ENCODE results near the gene MROH7. TPM values are rescaled to one million over a fixed set of nuclear protein-coding genes. Genes with fewer than 3 reads are reported as not detected.

The MROH7 gene
- total RNA-seq, 2 experiments from 2014 or later, result 0.11 TPM; not detected in 1

DNA sequence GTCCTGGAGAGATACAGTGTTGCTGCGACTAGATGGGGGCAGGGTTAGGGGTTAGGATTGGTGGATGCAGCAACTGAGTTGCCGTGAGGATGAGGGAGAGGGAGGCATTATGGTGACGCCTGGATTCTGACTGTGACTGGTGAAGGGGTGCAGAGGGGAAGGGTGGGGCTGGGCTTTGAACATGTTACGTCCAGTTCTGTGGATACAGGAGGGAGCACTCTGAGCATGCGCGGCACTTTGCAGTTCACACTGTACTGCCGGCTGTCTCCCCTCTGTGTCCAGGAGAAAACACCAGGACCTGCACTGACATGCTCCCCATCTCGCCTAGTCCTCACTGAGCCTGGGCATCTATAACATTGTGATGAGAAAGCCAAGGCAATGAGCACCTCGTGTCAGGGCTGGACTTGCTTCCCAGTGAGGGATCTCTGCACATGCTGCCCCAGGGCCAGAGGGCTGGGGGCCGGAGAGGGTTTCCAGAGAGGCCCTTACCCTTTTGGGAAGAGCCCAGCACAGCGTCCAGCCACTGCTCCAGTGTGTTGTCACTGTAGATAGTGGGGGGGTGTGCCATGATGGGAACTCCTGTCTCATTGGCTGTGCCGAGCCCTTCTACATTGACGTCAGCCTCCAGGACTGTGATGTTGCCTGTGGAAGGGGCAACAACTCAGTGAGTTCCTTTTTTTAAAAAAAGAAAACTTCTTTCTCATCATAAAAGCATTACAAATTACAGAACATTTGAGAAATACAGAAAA lies 25.9 kb upstream of the MROH7 start:
- TF ChIP-seq CTCF (IDR thresholded peaks at IDR 0.05), result no peak
- Mint-ChIP-seq H3K36me3 (ENCODE audit: low read depth) (no peaks in the 10 kb centered on the region), H3K4me1 (ENCODE audit: low read depth) (no peaks in the 10 kb centered on the region), H3K4me3 (no peak overlapping the region), H3K27me3 (no peaks in the 10 kb centered on the region), H3K27ac (no peak overlapping the region), H3K9me3 (no peaks in the 10 kb centered on the region)
- ChIA-PET CTCF (no interaction called here), POLR2A (no interaction called here)
- intact Hi-C loops (cut with micrococcal nuclease), result no loop called here
- ATAC-seq (no peak), DNase-seq (no peak)

DNA sequence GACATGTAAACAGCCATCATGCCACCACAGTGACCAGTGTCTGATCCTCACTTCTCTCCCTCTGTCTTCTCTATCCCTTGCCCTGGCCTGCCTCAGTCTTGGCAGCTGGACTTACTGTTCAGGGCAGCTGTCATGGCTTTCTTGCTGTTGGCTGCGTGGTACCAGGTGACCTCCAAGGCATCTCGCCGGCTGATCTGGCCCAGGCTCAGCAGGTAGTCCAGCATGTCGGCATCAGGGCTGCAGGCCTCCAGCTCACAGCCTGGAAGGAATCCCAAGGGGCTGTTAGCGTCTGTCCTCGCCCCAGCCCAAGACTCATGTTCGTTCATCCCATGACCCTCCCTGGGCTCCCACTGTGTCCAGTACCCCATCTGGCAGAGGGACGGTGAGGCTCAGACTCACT lies 21.8 kb upstream of the MROH7 start:
- no peaks in the 10 kb centered on the region for H3K36me3 Mint-ChIP-seq (ENCODE audit: low read depth)
- no peaks in the 10 kb centered on the region for H3K9me3 Mint-ChIP-seq
- no peaks in the 10 kb centered on the region for H3K27me3 Mint-ChIP-seq
- ChIA-PET CTCF (no interaction called here), POLR2A (no interaction called here)
- ATAC-seq (no peak), DNase-seq (no peak)
- H3K4me1 Mint-ChIP-seq (ENCODE audit: low read depth), result no peaks in the 10 kb centered on the region
- no peak overlapping the region for H3K27ac Mint-ChIP-seq
- no peak for TF ChIP-seq CTCF (IDR thresholded peaks at IDR 0.05)
- intact Hi-C loops (cut with micrococcal nuclease), result no loop called here
- H3K4me3 Mint-ChIP-seq, result no peak overlapping the region

GRCh38 chr1:54623216-54624007 lies 18.2 kb upstream of the MROH7 start, which contains the start of gene FAM151A:
Gene FAM151A, minus strand, starts transcription at chr1:54623525. Its CDS starts 130 bp downstream, at chr1:54623395.
- intact Hi-C loops (cut with micrococcal nuclease), result no loop called here
- no peak within 1 kb of the TSS for H3K27ac Mint-ChIP-seq
- H3K27me3 Mint-ChIP-seq, result no peaks in the 10 kb centered on the region
- no peaks in the 10 kb centered on the region for H3K4me1 Mint-ChIP-seq (ENCODE audit: low read depth)
- no peak for DNase-seq
- H3K4me3 Mint-ChIP-seq, result no peak within 1 kb of the TSS
- no peak for TF ChIP-seq CTCF (IDR thresholded peaks at IDR 0.05)
- no peak for ATAC-seq
- ChIA-PET CTCF (interaction anchor here (0.6 to 1.0 kb wide), 2 partner anchors 15 to 265 kb away, joined by 3 to 4 read pairs; no protein-coding TSS in a partner anchor), POLR2A (no interaction called here)
- H3K9me3 Mint-ChIP-seq, result no peaks in the 10 kb centered on the region
- H3K36me3 Mint-ChIP-seq (ENCODE audit: low read depth), result no peaks in the 10 kb centered on the region

GRCh38 chr1:54624466-54625464 lies 16.8 kb upstream of the MROH7 start:
- Mint-ChIP-seq H3K4me1 (ENCODE audit: low read depth) (no peaks in the 10 kb centered on the region), H3K4me3 (no peak overlapping the region), H3K27ac (no peak overlapping the region), H3K36me3 (ENCODE audit: low read depth) (no peaks in the 10 kb centered on the region), H3K9me3 (no peaks in the 10 kb centered on the region), H3K27me3 (no peaks in the 10 kb centered on the region)
- no peak for TF ChIP-seq CTCF (IDR thresholded peaks at IDR 0.05)
- ChIA-PET CTCF (no interaction called here), POLR2A (no interaction called here)
- intact Hi-C loops (cut with micrococcal nuclease), result no loop called here
- ATAC-seq (no peak), DNase-seq (no peak)
